ENCODE data around the gene PRDM5.

Gene PRDM5

GRCh38 chr4:120862432-120862831 is 60.1 kb downstream of the PRDM5 start:
- no peak for TF ChIP-seq CEBPB (IDR thresholded peaks at IDR 0.05)
- no peak for TF ChIP-seq USF1 (IDR thresholded peaks at IDR 0.05)
- TF ChIP-seq REST (IDR thresholded peaks at IDR 0.05; ENCODE audit: low read depth) = no peak
- no peak for TF ChIP-seq EP300 (IDR thresholded peaks at IDR 0.05; ENCODE audit: borderline replicate concordance)
- TF ChIP-seq YY1 (IDR thresholded peaks at IDR 0.05; ENCODE audit: low read depth) = no peak
- no peak for TF ChIP-seq NFIC (IDR thresholded peaks at IDR 0.05)

- TF ChIP-seq CREB1 (IDR thresholded peaks at IDR 0.05; ENCODE audit: low read depth) (no peak), USF1 (IDR thresholded peaks at IDR 0.05) (no peak), NFIC (IDR thresholded peaks at IDR 0.05) (no peak), ZBTB7A (IDR thresholded peaks at IDR 0.05; ENCODE audit: low read depth) (no peak), TAF1 (IDR thresholded peaks at IDR 0.05; ENCODE audit: low read depth) (no peak), RAD21 (IDR thresholded peaks at IDR 0.05; ENCODE audit: low read depth) (no peak), YY1 (IDR thresholded peaks at IDR 0.05; ENCODE audit: low read depth) (no peak), CEBPB (IDR thresholded peaks at IDR 0.05) (no peak), FOXM1 (IDR thresholded peaks at IDR 0.05; ENCODE audit: borderline replicate concordance, low read depth) (no peak), EP300 (IDR thresholded peaks at IDR 0.05; ENCODE audit: borderline replicate concordance) (no peak)
Observed at GRCh38 chr4:120861852-120862251, 60.7 kb downstream of the PRDM5 start.

- TF ChIP-seq MAX (IDR thresholded peaks at IDR 0.05) = no peak
- TF ChIP-seq TEAD4 (IDR thresholded peaks at IDR 0.05) = no peak
- no peak for TF ChIP-seq REST (IDR thresholded peaks at IDR 0.05; ENCODE audit: low read depth)
- no peak for TF ChIP-seq YY1 (IDR thresholded peaks at IDR 0.05; ENCODE audit: low read depth)
- no peak for TF ChIP-seq RAD21 (IDR thresholded peaks at IDR 0.05; ENCODE audit: low read depth)
- TF ChIP-seq EP300 (IDR thresholded peaks at IDR 0.05; ENCODE audit: borderline replicate concordance) = no peak
- no peak for TF ChIP-seq EGR1 (IDR thresholded peaks at IDR 0.05)
- TF ChIP-seq TAF1 (IDR thresholded peaks at IDR 0.05; ENCODE audit: low read depth) = no peak
- TF ChIP-seq TCF12 (IDR thresholded peaks at IDR 0.05; ENCODE audit: low read depth) = no peak
- TF ChIP-seq ZBTB7A (IDR thresholded peaks at IDR 0.05; ENCODE audit: low read depth) = no peak
- no peak for TF ChIP-seq CEBPB (IDR thresholded peaks at IDR 0.05)
Observed at GRCh38 chr4:120858776-120859175, 63.8 kb downstream of the PRDM5 start.

GRCh38 chr4:120857312-120857711 is 65.2 kb downstream of the PRDM5 start:
- no peak for TF ChIP-seq EP300 (IDR thresholded peaks at IDR 0.05; ENCODE audit: borderline replicate concordance)
- no peak for TF ChIP-seq TAF1 (IDR thresholded peaks at IDR 0.05; ENCODE audit: low read depth)
- no peak for TF ChIP-seq RAD21 (IDR thresholded peaks at IDR 0.05; ENCODE audit: low read depth)
- no peak for TF ChIP-seq YY1 (IDR thresholded peaks at IDR 0.05; ENCODE audit: low read depth)
- TF ChIP-seq ZBTB7A (IDR thresholded peaks at IDR 0.05; ENCODE audit: low read depth) = no peak
- TF ChIP-seq REST (IDR thresholded peaks at IDR 0.05; ENCODE audit: low read depth) = no peak
- no peak for TF ChIP-seq USF1 (IDR thresholded peaks at IDR 0.05)
- no peak for TF ChIP-seq MAX (IDR thresholded peaks at IDR 0.05)
- TF ChIP-seq TEAD4 (IDR thresholded peaks at IDR 0.05) = no peak
- no peak for TF ChIP-seq CREB1 (IDR thresholded peaks at IDR 0.05; ENCODE audit: low read depth)
- no peak for TF ChIP-seq NFIC (IDR thresholded peaks at IDR 0.05)
- TF ChIP-seq FOXM1 (IDR thresholded peaks at IDR 0.05; ENCODE audit: borderline replicate concordance, low read depth) = no peak
- no peak for TF ChIP-seq TCF12 (IDR thresholded peaks at IDR 0.05; ENCODE audit: low read depth)
- TF ChIP-seq EGR1 (IDR thresholded peaks at IDR 0.05) = no peak
- TF ChIP-seq CEBPB (IDR thresholded peaks at IDR 0.05) = no peak
